GM20000 (cell line): ENCODE results near the gene ASB7.

Experiments used
- DNase-seq: peaks from one replicate; pipeline ENCODE4 v3.0.0; 2012; ENCODE audit warnings: low spot score
- CTCF ChIP-seq: IDR thresholded peaks from 2 replicates; pipeline ENCODE4 v1.5.1; 2012; ENCODE audit warnings: mild to moderate bottlenecking, control low read depth; ENCODE audit errors: extremely low read depth, missing control alignments

Gene ASB7

GRCh38 chr15:100684591-100684990, 82.2 kb downstream of the ASB7 start:
- TF ChIP-seq CTCF, result no peak
- DNase-seq, result no peak

- DNase-seq, result no peak
- no peak for TF ChIP-seq CTCF
Observed at GRCh38 chr15:100686021-100686724, 83.8 kb downstream of the ASB7 start.

GRCh38 chr15:100686725-100687473, 84.5 kb downstream of the ASB7 start:
- no peak for DNase-seq
- TF ChIP-seq CTCF, result no peak

- no peak for TF ChIP-seq CTCF
- DNase-seq, result no peak
Observed at GRCh38 chr15:100687582-100688141, 85.3 kb downstream of the ASB7 start.

GRCh38 chr15:100688549-100689120, 86.2 kb downstream of the ASB7 start:
- DNase-seq, result no peak
- no peak for TF ChIP-seq CTCF

- DNase-seq, result no peak
- no peak for TF ChIP-seq CTCF
Observed at GRCh38 chr15:100689131-100689899, 86.9 kb downstream of the ASB7 start.
